Measurements from ENCODE around the gene MCOLN1.

Gene MCOLN1

DNA sequence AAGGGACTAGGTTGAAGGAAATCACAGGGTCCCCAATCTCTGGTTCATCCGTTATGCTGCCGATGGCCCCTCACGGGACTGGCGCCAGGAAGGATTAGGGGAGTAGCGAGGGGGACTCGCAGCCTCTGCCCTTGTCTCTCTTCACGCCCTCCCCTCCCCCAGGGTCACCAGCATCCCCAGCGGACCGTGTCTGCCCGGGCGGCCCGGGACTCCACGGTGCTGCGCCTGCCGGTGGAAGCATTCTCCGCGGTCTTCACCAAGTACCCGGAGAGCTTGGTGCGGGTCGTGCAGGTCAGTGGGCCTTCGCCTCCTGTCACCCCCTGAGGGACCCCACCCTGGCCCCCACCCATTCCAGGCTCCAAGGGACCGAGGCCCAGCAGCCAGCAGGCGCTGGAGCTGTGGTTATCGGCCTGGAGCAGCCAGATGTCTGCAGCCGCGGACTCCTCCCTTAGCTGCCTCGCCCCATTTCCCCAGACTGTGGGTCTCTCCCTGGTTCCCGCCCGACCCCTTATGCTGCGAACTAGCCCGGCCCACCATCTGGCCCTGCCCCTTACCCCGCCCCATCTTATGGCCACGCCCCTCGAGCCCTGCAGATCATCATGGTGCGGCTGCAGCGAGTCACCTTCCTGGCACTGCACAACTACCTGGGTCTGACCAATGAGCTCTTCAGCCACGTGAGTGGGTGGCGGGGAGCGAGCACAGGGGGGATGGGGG is 18.5 kb downstream of the MCOLN1 start:
- H3K9me3 Mint-ChIP-seq = no peaks in the 10 kb centered on the region

DNA sequence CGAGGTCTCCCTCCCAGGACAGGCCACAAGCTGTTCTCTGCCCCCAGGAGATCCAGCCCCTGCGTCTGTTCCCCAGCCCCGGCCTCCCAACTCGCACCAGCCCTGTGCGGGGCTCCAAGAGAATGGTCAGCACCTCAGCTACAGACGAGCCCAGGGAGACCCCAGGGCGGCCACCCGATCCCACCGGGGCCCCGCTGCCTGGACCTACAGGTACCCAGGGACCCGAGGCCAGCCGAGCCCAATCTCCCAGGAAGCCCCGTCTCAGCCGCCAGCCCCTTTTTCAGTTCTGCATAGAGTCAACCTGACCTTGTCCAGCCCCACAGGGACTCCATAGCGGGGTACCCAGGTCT is 19.0 kb downstream of the MCOLN1 start:
- Mint-ChIP-seq H3K27ac (no peak overlapping the region), H3K4me3 (no peak overlapping the region), H3K9me3 (no peaks in the 10 kb centered on the region), H3K4me1 (peaks cover 44% of the 10 kb centered on the region), H3K36me3 (peaks cover 53% of the 10 kb centered on the region), H3K27me3 (no peaks in the 10 kb centered on the region)
- ATAC-seq = no peak

More for the DNA sequence above, 18.5 kb downstream of the MCOLN1 start:
- Mint-ChIP-seq H3K27me3 (no peaks in the 10 kb centered on the region), H3K4me1 (peaks cover 44% of the 10 kb centered on the region), H3K27ac (no peak overlapping the region), H3K4me3 (no peak overlapping the region), H3K36me3 (peaks cover 50% of the 10 kb centered on the region)
- no peak for ATAC-seq

DNA sequence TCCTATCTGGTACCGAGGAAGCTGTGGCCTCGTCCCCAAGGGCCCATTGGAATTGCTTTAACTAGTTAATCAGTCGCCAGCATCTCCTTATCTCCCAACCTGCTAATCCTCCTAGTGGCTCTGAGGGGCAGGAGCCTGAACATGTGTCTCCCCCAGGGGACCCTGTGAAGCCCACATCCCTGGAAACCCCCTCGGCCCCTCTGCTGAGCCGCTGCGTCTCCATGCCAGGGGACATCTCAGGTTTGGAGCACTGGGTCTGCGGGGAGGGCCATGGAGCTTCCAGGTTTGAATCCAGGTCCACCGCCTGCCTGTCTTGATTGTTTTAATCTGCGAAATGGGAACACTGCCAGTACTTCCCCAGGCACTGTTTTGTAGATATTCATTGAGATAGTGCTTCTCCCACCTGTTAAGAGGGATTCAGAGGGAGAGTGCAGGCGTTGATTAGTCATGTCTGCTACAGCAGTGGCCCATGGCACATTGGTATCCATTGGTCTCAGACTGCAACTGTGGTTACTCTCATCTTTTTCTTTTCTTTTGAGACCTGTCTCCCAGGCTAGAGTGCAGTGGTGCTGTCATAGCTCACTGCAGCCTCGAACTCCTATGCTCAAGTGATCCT is 19.5 kb downstream of the MCOLN1 start:
- Mint-ChIP-seq H3K27me3 (no peaks in the 10 kb centered on the region), H3K9me3 (no peaks in the 10 kb centered on the region), H3K4me1 (peaks cover 39% of the 10 kb centered on the region), H3K27ac (no peak overlapping the region), H3K36me3 (peaks cover 52% of the 10 kb centered on the region), H3K4me3 (no peak overlapping the region)
- ATAC-seq = no peak

DNA sequence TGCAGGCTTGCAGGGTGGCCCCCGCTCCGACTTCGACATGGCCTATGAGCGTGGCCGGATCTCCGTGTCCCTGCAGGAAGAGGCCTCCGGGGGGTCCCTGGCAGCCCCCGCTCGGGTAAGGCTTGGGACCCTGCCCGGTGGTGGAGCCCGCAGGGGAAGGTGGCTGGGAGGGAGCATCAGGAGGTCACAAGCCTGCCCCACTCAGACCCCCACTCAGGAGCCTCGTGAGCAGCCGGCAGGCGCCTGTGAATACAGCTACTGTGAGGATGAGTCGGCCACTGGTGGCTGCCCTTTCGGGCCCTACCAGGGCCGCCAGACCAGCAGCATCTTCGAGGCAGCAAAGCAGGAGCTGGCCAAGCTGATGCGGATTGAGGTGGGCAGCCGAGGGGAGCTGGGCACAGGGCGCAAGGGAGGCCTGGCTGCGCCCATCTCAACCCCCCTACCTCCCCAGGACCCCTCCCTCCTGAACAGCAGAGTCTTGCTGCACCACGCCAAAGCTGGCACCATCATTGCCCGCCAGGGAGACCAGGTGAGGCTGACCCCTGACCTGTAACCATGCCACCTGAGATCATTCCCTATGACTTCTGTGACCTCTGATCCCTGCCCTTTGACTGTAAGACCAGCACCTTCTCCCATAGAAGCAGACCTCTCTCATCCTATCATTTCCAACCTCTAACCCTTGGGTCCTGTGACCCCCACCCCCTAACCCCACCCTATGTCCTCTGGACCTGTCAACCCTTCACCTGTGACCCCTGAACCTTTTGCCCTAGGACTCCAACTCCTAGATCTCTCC is 20.3 kb downstream of the MCOLN1 start:
- no peak for ATAC-seq
- Mint-ChIP-seq H3K4me1 (peaks cover 31% of the 10 kb centered on the region), H3K9me3 (no peaks in the 10 kb centered on the region)

DNA sequence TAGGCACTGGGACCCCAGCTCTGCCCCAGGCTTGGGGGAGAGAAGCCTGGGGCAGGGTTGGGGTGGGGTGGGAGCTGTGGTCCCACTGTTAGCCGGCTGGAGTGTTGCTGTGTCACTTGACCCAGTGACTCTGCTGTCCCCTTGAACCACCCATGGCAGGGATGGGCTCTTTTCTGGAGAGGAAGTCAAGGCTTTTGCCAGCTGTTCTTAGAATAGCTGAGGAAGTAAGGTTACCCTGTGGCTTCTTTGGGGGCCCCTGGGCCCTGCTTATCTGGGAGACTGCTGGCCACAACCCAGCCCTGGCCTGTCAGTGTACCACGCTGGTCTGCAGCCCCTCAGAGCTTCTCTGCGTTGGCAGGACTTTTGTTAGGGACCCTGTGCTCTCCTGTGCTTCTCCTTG is 22.2 kb downstream of the MCOLN1 start:
- Mint-ChIP-seq H3K4me3 (no peak overlapping the region), H3K4me1 (peaks cover 31% of the 10 kb centered on the region), H3K9me3 (no peaks in the 10 kb centered on the region), H3K27ac (peak overlapping the region; percentile 9), H3K36me3 (peaks cover 43% of the 10 kb centered on the region), H3K27me3 (no peaks in the 10 kb centered on the region)
- no peak for ATAC-seq

More for the DNA sequence above, 20.3 kb downstream of the MCOLN1 start:
- Mint-ChIP-seq H3K27ac (peak overlapping the region; percentile 7), H3K4me3 (no peak overlapping the region), H3K27me3 (no peaks in the 10 kb centered on the region), H3K36me3 (peaks cover 46% of the 10 kb centered on the region)

DNA sequence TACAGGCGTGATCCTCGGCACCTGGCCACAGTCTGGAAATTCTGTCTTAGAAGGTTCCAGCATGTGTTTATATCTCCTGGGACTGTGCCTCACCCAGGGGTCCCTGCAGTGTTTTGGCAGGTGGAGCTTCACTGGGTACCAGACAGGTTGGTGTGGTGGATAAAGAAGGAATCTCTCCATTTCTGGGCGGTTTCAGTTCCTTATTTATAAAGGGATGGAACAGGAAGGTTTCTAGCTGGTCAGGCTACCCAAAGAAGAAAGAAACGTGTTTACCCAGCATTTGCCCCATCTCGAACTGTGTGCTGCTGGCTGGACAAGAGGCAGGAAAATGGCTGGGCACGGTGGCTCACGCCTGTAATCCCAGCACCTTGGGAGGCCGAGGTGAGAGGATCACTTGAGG is 22.9 kb downstream of the MCOLN1 start:
- H3K9me3 Mint-ChIP-seq = no peaks in the 10 kb centered on the region
- H3K27me3 Mint-ChIP-seq = no peaks in the 10 kb centered on the region
- H3K27ac Mint-ChIP-seq = peak overlapping the region; percentile 9
- H3K4me3 Mint-ChIP-seq = no peak overlapping the region
- H3K4me1 Mint-ChIP-seq = peaks cover 31% of the 10 kb centered on the region
- H3K36me3 Mint-ChIP-seq = peaks cover 45% of the 10 kb centered on the region
- no peak for ATAC-seq

DNA sequence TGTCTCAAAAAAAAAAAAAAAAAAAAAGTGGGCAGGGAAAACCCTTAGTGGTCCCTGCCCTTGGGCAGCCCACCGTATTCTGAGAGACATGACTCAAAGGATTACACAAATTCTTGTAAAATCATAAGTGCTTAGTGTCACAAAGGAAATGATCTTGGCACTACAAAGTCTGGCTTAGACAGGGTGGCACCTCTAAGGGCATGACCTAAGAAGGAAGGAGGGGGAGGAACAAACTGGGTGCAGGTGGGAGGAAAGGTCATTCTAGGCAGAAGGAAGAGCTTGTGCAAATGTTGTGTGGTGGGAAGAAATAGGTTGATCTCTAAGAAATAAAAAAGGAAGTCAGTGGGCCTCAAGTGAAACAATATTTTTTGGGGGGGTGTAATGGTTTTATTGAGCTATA is 23.5 kb downstream of the MCOLN1 start:
- H3K27me3 Mint-ChIP-seq = no peaks in the 10 kb centered on the region
- H3K36me3 Mint-ChIP-seq = peaks cover 48% of the 10 kb centered on the region
- H3K27ac Mint-ChIP-seq = peak overlapping the region; percentile 9
- peak; percentile 75 for ATAC-seq
- peak overlapping the region; percentile 21 for H3K4me3 Mint-ChIP-seq
- no peaks in the 10 kb centered on the region for H3K9me3 Mint-ChIP-seq
- H3K4me1 Mint-ChIP-seq = peaks cover 31% of the 10 kb centered on the region

DNA sequence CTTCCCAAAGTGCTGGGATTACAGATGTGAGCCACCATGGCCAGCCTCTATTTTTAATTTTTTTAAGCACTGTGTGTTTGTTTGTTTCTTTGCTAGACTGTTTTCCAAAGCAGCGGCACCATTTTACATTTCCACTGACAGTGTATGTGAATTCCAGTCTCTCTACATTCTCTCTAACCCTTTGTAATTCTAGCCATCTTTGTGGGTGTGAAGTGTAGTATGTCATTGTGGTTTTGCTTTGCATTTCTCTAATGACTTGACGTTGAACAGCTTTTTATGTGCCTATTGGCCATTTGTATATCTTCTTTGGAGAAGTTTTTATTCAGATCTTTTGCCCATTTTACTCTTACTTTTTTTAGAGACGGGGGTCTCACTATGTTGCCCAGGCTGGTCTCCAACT is 24.7 kb downstream of the MCOLN1 start:
- H3K27ac Mint-ChIP-seq = no peak overlapping the region
- H3K36me3 Mint-ChIP-seq = peaks cover 44% of the 10 kb centered on the region
- no peaks in the 10 kb centered on the region for H3K27me3 Mint-ChIP-seq
- H3K9me3 Mint-ChIP-seq = no peaks in the 10 kb centered on the region
- H3K4me3 Mint-ChIP-seq = no peak overlapping the region
- peaks cover 31% of the 10 kb centered on the region for H3K4me1 Mint-ChIP-seq
- ATAC-seq = no peak

DNA sequence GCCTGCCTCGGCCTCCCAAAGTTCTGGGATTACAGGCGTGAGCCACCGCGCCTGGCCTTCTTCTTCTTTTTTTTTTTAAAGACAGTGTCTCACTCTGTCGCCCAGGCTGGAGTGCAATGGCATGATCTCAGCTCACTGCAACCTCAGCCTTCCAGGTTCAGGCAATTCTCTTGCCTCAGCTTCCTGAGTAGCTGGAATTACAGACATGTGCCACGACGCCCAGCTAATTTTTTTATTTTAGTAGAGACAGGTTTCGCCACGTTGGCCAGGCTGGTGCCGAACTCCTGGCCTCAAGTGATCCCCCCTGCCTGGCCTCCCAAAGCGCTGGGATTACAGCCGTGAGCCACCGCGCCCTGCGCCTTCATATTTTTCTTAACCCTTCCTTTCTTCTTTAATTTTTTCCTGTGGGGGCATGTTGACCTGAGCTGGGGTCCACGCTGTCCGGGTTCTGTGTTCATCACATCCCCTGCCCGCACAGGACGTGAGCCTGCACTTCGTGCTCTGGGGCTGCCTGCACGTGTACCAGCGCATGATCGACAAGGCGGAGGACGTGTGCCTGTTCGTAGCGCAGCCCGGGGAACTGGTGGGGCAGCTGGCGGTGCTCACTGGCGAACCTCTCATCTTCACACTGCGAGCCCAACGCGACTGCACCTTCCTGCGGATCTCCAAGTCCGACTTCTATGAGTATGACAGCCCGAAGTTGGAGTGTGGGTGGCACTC is 27.2 kb downstream of the MCOLN1 start:
- no peak for ATAC-seq
- H3K27ac Mint-ChIP-seq = no peak overlapping the region
- H3K9me3 Mint-ChIP-seq = no peaks in the 10 kb centered on the region
- peaks cover 38% of the 10 kb centered on the region for H3K36me3 Mint-ChIP-seq
- no peaks in the 10 kb centered on the region for H3K27me3 Mint-ChIP-seq
- H3K4me1 Mint-ChIP-seq = peaks cover 18% of the 10 kb centered on the region
- no peak overlapping the region for H3K4me3 Mint-ChIP-seq

DNA sequence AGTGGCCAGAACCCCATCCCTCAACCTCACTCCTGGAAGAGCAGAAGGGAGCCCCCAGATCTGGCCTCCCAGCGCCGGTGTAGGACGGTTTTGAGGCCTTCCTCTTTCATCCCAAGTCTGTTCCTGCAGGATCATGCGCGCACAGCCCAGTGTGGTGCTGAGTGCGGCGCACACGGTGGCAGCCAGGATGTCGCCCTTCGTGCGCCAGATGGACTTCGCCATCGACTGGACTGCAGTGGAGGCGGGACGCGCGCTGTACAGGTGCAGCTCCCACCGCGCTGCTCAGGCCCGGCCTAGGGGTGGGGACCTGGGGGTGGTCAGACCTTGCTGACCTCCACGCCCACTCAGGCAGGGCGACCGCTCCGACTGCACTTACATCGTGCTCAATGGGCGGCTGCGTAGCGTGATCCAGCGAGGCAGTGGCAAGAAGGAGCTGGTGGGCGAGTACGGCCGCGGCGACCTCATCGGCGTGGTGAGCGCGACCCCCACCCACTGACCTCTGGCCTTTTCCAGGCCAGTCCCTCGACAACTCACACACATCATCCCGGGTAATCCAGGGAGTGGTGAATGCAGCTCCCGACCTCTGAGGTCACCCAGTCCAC is 27.8 kb downstream of the MCOLN1 start:
- H3K9me3 Mint-ChIP-seq = no peaks in the 10 kb centered on the region
- peaks cover 11% of the 10 kb centered on the region for H3K4me1 Mint-ChIP-seq
- peaks cover 40% of the 10 kb centered on the region for H3K36me3 Mint-ChIP-seq
- no peak overlapping the region for H3K4me3 Mint-ChIP-seq
- H3K27me3 Mint-ChIP-seq = no peaks in the 10 kb centered on the region
- H3K27ac Mint-ChIP-seq = no peak overlapping the region
- ATAC-seq = no peak

DNA sequence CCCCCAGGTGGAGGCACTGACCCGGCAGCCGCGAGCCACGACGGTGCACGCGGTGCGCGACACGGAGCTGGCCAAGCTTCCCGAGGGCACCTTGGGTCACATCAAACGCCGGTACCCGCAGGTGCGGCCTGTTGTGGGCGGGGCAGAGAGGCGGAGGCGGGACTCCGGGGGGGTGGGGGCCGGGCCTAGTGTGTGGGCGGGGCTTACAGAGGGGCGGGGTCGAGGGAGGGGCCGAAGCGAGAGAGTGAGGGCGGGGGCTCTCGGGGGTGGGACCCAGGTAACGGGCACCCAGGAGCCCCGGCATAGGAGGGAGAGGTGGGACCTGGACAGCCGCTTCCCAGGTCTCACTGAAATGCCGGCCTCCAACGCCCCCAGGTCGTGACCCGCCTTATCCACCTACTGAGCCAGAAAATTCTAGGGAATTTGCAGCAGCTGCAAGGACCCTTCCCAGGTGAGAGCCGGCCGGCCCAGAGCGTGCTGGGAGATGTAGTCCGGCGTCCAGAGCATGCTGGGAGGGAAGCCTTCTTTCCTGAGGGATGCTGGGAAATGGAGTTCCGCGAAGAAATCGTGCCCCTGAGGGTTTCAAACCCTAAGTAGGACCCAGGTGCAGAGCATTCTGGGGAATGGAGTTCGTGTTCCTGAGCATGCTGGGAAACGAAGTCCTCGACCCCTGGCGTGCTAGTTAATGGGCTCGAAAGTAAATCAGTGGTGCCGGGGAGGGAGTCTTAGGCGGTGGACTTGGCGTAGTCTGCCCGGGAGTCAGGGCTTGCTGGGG is 28.8 kb downstream of the MCOLN1 start:
- Mint-ChIP-seq H3K9me3 (no peaks in the 10 kb centered on the region), H3K4me3 (no peak overlapping the region), H3K36me3 (peaks cover 40% of the 10 kb centered on the region), H3K4me1 (peaks cover 2% of the 10 kb centered on the region), H3K27me3 (no peaks in the 10 kb centered on the region), H3K27ac (no peak overlapping the region)
- peak; percentile 16 for ATAC-seq

DNA sequence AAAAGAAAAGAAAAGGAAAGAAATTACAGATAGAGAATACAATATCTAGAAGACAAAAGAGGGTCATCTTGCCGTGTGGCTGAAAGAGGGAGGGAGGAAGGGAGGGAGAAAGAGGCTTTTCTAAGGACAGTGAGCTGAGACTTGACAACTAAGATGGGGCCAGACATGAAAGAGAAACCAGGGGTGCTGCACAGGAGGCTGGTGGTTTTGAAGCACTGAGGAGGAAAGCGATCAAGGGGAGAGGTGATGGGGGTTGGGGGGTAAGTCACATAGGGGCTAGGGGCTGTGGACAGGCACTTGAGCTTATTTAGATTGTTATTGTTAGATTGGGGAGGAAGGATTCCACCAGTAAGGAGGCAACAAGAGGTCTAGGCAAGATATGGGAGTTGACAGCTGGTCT is 30.4 kb downstream of the MCOLN1 start:
- H3K4me3 Mint-ChIP-seq = no peak overlapping the region
- H3K27ac Mint-ChIP-seq = no peak overlapping the region

DNA sequence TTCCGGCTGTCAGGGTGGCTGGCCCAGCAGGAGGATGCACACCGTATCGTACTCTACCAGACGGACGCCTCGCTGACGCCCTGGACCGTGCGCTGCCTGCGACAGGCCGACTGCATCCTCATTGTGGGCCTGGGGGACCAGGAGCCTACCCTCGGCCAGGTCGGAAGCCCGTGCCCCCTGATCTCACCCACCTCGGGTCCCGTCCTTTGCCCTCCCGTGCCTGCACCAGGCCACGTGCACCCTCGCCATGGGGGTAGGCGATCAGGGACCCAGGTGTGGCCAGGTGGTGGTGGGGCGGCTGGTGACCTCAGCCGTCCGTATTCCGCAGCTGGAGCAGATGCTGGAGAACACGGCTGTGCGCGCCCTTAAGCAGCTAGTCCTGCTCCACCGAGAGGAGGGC is 32.1 kb downstream of the MCOLN1 start:
- Mint-ChIP-seq H3K4me3 (no peak overlapping the region), H3K27ac (no peak overlapping the region), H3K36me3 (peaks cover 67% of the 10 kb centered on the region), H3K27me3 (no peaks in the 10 kb centered on the region), H3K9me3 (no peaks in the 10 kb centered on the region), H3K4me1 (no peaks in the 10 kb centered on the region)
- no peak for ATAC-seq

More for the DNA sequence above, 30.4 kb downstream of the MCOLN1 start:
- Mint-ChIP-seq H3K9me3 (no peaks in the 10 kb centered on the region), H3K36me3 (peaks cover 54% of the 10 kb centered on the region), H3K27me3 (no peaks in the 10 kb centered on the region), H3K4me1 (no peaks in the 10 kb centered on the region)
- no peak for ATAC-seq

Measured in stimulated activated memory B cell treated with anti-CD40 and anti-IgM and Interleukin-4, amounts not matched to agents 10 μg/mL and 1 μg/mL and 100 μg/mL, for 72 hours (primary cell).